Measurements from ENCODE around the gene MIB1.

DNA sequence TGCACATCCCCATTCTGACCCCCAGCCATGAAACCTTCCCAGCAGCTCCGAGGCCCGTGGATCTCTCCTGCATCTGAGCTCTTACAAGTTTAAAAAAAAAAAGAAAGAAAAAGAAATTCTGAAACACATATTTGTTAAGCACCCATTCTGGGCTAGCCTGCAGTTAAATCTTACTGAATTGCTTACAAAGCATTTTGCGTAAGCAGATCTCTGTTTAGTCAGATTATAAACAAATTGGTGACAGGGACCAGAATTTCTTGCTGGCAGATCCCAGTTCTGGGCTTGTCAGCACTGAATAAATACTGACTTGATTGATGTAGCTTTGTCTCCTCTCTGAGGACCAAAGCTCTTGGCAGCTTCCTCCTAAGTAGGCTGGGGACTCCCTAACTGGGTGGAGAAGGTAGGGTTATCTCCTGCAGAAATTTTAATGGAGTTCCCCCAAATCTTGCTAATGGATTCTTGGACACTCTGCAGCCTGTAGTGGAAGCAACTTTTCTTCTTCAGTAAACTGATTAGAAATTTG is 160.9 kb downstream of the MIB1 start:
- no peak for TF ChIP-seq POLR2A (IDR thresholded peaks at IDR 0.05)
- no peak for TF ChIP-seq CTCF (IDR thresholded peaks at IDR 0.05)
